ENCODE data around the gene NEURL1.

NEURL1 gene

DNA sequence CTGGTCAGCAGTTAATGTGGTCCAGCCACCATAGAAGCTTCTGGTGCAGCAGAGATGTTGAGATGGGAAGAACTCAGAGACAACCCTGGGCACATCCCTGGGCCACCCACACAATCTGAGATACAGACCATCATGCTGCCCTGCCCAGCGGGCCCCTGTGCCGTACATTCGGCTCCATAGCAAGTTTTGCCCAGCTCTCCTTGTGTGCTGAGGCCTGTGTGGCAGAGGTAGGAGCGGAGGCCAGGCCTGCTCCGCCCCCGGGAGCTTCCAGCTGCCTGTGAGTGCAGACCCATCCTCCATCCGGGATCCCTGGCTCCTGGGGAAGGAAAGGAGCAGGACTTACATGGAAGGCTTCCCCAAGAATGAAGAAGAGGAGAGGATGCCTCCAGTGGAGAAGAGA is 140.3 kb downstream of the NEURL1 start:
- Histone ChIP-seq H3K9me3 (ENCODE audit: control insufficient read depth, low read length) (no peaks in the 10 kb centered on the region), H3K4me3 (ENCODE audit: low read depth, low read length) (no peak overlapping the region), H3K4me1 (no peaks in the 10 kb centered on the region), H2AFZ (no peak overlapping the region), H3K27ac (no peak overlapping the region), H3K79me2 (no peaks in the 10 kb centered on the region), H3K27me3 (ENCODE audit: control insufficient read depth, insufficient read depth, low read length) (no peaks in the 10 kb centered on the region), H3K9ac (no peak overlapping the region), H3K4me2 (ENCODE audit: low read length) (no peak overlapping the region), H3K36me3 (ENCODE audit: control insufficient read depth, insufficient read depth, low read length) (no peaks in the 10 kb centered on the region)
- TF ChIP-seq, protein P1, sequence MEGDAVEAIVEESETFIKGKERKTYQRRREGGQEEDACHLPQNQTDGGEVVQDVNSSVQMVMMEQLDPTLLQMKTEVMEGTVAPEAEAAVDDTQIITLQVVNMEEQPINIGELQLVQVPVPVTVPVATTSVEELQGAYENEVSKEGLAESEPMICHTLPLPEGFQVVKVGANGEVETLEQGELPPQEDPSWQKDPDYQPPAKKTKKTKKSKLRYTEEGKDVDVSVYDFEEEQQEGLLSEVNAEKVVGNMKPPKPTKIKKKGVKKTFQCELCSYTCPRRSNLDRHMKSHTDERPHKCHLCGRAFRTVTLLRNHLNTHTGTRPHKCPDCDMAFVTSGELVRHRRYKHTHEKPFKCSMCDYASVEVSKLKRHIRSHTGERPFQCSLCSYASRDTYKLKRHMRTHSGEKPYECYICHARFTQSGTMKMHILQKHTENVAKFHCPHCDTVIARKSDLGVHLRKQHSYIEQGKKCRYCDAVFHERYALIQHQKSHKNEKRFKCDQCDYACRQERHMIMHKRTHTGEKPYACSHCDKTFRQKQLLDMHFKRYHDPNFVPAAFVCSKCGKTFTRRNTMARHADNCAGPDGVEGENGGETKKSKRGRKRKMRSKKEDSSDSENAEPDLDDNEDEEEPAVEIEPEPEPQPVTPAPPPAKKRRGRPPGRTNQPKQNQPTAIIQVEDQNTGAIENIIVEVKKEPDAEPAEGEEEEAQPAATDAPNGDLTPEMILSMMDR (IDR thresholded peaks at IDR 0.05) = no peak

DNA sequence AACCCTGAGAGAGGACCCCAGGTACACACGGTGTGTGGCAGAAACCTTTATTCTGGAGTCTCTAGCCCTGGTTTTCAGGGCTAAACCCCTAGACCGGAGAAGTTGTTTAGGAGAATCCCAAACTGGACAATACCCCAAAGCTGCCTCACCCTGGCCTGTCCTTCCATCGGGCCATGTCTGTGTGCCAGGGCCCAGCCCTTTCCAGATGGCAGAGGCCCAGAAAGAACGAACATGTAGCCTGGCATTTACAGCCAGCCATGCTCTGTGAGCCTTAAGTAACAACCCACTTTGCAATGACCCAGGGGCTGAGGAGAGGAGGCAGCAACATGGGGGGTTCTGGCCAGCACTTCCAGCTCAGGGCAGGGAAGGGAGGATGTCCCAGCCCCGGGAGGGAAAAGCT is 142.1 kb downstream of the NEURL1 start:
- Histone ChIP-seq H3K27ac (no peak overlapping the region), H3K36me3 (ENCODE audit: control insufficient read depth, insufficient read depth, low read length) (no peaks in the 10 kb centered on the region), H3K4me2 (ENCODE audit: low read length) (no peak overlapping the region), H3K4me3 (ENCODE audit: low read depth, low read length) (no peak overlapping the region), H3K4me1 (no peaks in the 10 kb centered on the region), H2AFZ (no peak overlapping the region), H3K79me2 (no peaks in the 10 kb centered on the region), H3K9ac (no peak overlapping the region), H3K27me3 (ENCODE audit: control insufficient read depth, insufficient read depth, low read length) (no peaks in the 10 kb centered on the region), H3K9me3 (ENCODE audit: control insufficient read depth, low read length) (no peaks in the 10 kb centered on the region)
- TF ChIP-seq, protein P1 (IDR thresholded peaks at IDR 0.05) = no peak

DNA sequence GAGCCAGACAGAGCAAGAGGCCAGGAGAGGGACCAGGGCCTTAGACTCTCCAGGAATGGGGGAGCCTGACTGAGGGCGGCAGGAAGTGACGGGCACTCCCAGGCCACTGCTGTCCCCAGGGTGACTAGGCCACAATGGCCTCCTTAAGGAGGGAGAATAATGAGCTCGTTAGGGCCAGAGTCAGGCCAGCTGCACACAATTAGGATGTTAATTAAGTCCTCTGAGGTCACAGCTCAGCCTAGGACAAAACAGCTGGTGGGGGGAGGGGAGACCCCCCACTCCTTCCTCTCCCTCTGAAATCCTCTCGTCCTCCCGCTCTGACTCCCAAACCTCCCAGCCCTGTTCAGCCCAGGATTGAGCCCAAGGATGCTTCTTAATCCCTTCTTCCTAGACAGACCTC is 143.0 kb downstream of the NEURL1 start:
- no peaks in the 10 kb centered on the region for H3K27me3 ChIP-seq (ENCODE audit: control insufficient read depth, insufficient read depth, low read length)
- no peak overlapping the region for H3K27ac ChIP-seq
- TF ChIP-seq, protein P1 (IDR thresholded peaks at IDR 0.05) = no peak
- H3K9ac ChIP-seq = no peak overlapping the region
- no peak overlapping the region for H2AFZ ChIP-seq
- H3K4me2 ChIP-seq (ENCODE audit: low read length) = no peak overlapping the region
- no peaks in the 10 kb centered on the region for H3K9me3 ChIP-seq (ENCODE audit: control insufficient read depth, low read length)
- no peaks in the 10 kb centered on the region for H3K36me3 ChIP-seq (ENCODE audit: control insufficient read depth, insufficient read depth, low read length)
- H3K4me3 ChIP-seq (ENCODE audit: low read depth, low read length) = no peak overlapping the region
- H3K4me1 ChIP-seq = no peaks in the 10 kb centered on the region
- no peaks in the 10 kb centered on the region for H3K79me2 ChIP-seq

DNA sequence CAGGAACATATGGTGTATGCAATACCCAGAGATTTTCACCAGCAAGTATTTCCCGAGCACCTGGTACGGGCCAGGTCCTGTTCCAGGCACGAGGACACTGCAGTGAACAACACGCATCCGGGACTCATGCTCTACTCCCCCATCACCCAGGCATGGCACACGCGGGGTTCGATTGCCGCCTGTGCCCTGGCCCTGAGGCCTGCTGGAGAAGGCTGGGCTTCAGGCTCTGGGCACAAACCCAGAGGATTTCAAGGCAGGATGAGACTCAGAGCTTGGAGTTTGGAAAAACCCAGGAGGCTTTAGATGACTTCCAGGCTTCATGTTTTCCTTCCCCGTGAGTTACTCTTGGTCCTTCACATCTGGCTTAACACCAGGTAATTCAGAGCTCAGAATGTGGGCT is 143.5 kb downstream of the NEURL1 start:
- H3K9ac ChIP-seq = no peak overlapping the region
- no peaks in the 10 kb centered on the region for H3K36me3 ChIP-seq (ENCODE audit: control insufficient read depth, insufficient read depth, low read length)
- H3K27ac ChIP-seq = no peak overlapping the region
- no peaks in the 10 kb centered on the region for H3K4me1 ChIP-seq
- no peaks in the 10 kb centered on the region for H3K27me3 ChIP-seq (ENCODE audit: control insufficient read depth, insufficient read depth, low read length)
- H2AFZ ChIP-seq = no peak overlapping the region
- no peaks in the 10 kb centered on the region for H3K79me2 ChIP-seq
- TF ChIP-seq, protein P1 (IDR thresholded peaks at IDR 0.05) = no peak
- H3K4me2 ChIP-seq (ENCODE audit: low read length) = no peak overlapping the region
- no peaks in the 10 kb centered on the region for H3K9me3 ChIP-seq (ENCODE audit: control insufficient read depth, low read length)
- H3K4me3 ChIP-seq (ENCODE audit: low read depth, low read length) = no peak overlapping the region

DNA sequence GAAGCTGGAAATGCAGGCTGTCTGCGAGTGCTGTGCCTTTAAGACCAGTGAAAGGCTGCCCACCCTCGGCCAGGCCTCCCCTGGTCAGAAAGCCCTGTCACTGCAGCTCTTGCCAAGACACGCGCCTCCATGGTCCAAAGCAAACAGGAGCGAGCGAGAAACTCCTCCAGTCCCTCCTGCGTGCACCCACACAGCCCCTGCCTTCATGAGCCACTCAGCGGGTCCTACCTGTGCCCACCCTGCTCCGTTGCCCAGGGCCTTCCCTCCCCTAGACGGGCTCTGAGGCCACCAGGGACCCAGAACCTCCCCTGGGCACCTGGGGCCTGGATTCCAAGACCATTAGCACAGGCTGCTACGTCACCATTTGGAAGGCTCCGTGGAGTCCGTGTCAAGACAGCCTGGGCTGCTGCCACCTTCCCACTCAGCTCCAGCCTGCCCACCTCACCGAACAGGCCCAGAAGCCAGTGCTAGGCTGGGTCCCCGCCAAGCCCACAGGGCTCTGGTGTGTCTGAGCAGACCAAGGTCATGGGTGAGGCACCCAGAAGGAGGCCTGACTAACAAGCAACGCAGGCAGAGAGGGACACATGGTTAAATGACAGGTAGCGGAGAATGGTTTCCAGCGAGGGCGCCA is 144.5 kb downstream of the NEURL1 start:
- no peaks in the 10 kb centered on the region for H3K27me3 ChIP-seq (ENCODE audit: control insufficient read depth, insufficient read depth, low read length)
- H3K4me2 ChIP-seq (ENCODE audit: low read length) = no peak overlapping the region
- no peaks in the 10 kb centered on the region for H3K4me1 ChIP-seq
- H3K4me3 ChIP-seq (ENCODE audit: low read depth, low read length) = no peak overlapping the region
- H3K36me3 ChIP-seq (ENCODE audit: control insufficient read depth, insufficient read depth, low read length) = no peaks in the 10 kb centered on the region
- no peak overlapping the region for H3K27ac ChIP-seq
- TF ChIP-seq, protein P1 (IDR thresholded peaks at IDR 0.05) = no peak
- H3K9ac ChIP-seq = no peak overlapping the region
- peaks cover 3% of the 10 kb centered on the region for H3K79me2 ChIP-seq
- no peaks in the 10 kb centered on the region for H3K9me3 ChIP-seq (ENCODE audit: control insufficient read depth, low read length)
- no peak overlapping the region for H2AFZ ChIP-seq

Data from parathyroid adenoma (tissue), 2 donors.